GM21786 (cell line): Measurements from ENCODE around the gene POLQ.
"Not testable (repeated sequence)": the region's sequence is repeated elsewhere in the genome, so short reads cannot be mapped to it uniquely, and the experiment has no call there.

Experiments used
- ATAC-seq: cut with Tn5 transposase; IDR thresholded peaks from one replicate; pipeline ENCODE4 v1.9.1; 2021; ENCODE audit not compliant: unreplicated experiment

POLQ gene

GRCh38 chr3:121545574-121546455 is at the start of gene POLQ:
Gene POLQ (minus strand): TSS chr3:121545988. CDS start chr3:121545877, 111 bp downstream.
- peak; percentile 77 for ATAC-seq

DNA sequence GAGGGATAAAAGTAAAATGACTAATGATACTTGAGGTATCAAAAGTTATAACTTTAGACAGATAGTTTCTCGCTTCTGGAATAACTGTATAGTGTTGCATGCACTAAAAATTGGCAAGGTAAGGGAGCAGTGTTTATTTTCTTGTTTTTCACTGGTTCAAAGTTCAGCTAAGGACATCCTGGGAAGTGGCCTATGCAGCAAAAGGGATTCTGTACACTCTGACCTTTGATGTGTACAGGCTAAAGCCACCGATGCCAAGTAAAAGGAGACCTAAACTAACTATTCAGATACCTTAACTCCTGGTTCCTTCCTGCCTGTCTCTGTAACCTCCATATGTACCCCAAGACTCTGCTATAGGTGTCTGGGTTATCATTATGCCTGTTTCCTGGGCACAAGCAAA is 49.1 kb upstream of the POLQ start:
- no peak for ATAC-seq

DNA sequence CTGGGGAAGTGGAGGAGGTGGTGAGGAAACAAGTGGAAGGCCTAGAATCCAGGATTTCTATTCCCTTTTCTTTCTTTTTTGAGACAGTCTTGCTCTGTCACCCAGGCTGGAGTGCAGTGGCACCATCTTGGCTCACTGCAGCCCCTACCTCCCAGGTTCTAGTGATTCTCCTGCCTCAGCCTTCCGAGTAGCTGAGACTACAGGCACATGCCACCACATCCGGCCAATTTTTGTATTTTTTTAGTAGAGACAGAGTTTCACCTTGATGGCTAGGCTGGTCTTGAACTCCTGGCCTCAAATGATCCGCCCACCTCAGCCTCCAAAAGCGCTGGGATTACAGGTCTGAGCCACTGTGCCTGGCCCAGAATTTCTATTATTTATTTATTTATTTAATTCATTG is 48.0 kb upstream of the POLQ start:
- ATAC-seq = not testable (repeated sequence)

GRCh38 chr3:121592856-121593702 is 47.3 kb upstream of the POLQ start, which contains the start of gene FBXO40:
Gene FBXO40 (plus strand): TSS chr3:121593379. CDS start chr3:121620576, 27,197 bp downstream.
- ATAC-seq = no peak

DNA sequence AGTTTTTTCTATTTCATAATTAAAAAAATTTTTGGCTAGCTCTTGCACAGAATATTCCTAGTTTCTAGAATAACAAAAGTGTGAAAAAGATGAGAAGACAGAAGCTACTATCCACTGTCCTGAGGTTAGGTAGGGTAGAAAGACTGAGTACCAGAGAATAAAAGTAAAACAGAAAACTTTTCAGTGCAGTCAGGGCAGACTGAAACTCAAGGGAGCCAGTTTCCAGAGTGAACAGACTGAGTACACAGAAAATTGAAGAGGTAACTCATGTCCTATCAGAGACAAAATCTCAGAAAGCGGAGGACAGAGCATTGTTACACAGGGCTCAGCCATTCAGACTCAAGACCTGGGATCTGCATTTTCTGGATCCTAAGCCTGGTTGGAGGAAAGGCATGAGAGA is 38.6 kb upstream of the POLQ start:
- ATAC-seq = no peak

GRCh38 chr3:121581691-121582090 is 35.9 kb upstream of the POLQ start:
- ATAC-seq = no peak

DNA sequence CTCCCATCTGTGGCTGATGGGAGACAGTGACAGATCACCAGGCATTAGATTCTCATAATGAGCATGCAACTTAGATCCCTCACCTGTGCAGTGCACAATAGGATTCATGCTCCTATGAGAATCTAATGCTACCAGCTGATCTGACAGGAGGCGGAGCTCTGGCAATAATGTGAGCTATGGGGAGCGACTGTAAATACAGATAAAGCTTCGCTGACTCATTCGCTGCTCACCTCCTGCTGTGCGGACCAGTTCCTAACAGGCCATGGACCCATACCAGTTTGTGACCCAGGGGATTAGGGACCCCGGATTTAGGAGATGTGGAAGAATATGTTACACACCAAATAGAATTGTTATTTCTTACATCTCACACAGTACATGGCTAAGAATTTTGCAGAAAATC is 28.7 kb upstream of the POLQ start:
- ATAC-seq = no peak

GRCh38 chr3:121567649-121568048 is 21.9 kb upstream of the POLQ start, which contains the start of gene ARGFX:
Gene ARGFX (plus strand): TSS chr3:121567949. CDS start chr3:121570714, 2,765 bp downstream.
- no peak for ATAC-seq

GRCh38 chr3:121566773-121567172 is 21.0 kb upstream of the POLQ start:
- no peak for ATAC-seq

DNA sequence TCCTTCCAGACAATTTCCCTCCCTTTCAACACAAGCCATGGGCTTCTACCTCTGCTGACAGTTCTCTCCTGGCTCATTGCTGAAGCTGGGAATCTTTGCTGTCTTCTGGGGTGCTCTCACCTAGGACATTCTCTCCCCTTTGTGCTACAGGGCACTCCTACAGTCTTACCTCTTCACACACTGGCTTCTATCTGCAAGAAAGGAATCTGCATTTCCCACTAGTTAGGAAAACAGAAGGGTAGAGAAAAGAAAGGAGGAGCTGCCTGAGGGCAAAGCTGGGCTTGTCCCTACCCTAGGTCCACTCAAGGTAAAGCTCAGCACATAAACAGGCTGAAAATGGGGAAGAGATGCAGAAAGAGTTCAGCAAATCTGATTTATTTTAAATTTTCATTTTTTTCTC is 16.4 kb upstream of the POLQ start:
- no peak for ATAC-seq

GRCh38 chr3:121557426-121557934 is 11.7 kb upstream of the POLQ start:
- no peak for ATAC-seq

- ATAC-seq = no peak
These were observed 7.0 kb upstream of the POLQ start for GRCh38 chr3:121552797-121553196.

GRCh38 chr3:121552379-121552778 is 6.6 kb upstream of the POLQ start:
- ATAC-seq = no peak

GRCh38 chr3:121545049-121545573 is 677 bp downstream of the POLQ start:
- ATAC-seq = no peak

GRCh38 chr3:121542924-121543323 is 2.9 kb downstream of the POLQ start:
- no peak for ATAC-seq

DNA sequence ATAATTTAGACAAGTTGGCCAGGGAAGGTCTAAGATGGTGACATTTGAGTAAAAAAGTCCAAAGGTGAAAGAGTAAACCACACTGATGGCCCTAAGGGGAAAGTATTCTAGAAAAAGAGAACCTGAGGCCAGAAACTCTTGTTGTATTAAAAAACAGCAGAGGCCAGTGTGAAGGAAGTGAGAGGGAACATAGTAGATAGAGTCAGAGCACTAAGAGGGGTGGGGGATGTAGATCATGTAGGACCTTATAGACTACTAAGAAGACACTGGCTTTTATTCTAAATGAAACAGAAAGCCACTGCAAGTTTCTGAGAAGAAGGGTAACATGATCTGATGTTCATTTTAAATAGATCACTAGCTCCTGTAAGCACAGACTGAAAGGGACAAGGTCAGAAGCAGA is 14.5 kb downstream of the POLQ start:
- no peak for ATAC-seq

- no peak for ATAC-seq
These were observed 16.5 kb downstream of the POLQ start for GRCh38 chr3:121529308-121529707.

DNA sequence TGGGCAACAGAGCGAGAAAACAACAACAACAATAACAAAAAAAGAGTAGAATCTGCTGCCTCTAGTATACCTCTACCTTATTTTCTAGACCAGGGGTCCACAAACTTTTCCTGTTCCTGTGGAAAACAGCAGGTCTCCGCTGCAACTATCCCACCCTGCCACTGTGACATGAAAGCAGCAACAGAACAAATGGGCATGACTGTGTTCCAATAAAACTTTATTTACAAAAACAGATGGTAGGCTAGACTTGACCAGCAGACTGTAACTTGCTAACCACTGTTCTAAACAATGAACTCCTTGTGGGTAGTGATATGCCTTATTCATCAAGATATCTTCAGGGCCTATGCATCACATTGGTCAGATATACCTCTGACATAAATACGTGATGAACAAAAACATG is 25.3 kb downstream of the POLQ start:
- no peak for ATAC-seq

- ATAC-seq = no peak
These were observed 27.7 kb downstream of the POLQ start for GRCh38 chr3:121517953-121518655.

DNA sequence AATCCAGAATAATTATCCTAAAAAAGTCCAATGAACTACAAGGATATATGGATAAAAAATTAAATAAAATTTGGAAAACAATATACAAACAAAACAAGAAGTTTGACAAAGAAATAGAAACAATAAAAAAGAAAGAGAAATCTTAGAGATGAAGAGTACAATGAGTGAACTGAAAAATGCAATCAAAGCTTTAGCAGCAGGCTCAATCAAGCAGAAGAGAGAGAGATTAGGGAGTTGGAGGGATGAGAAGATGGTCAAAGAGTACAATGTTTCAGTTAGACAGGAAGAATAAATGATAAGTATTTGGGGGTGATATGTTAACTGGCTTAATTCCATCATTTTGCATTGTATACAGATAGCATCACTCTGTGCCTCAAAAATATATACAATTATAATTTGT is 29.9 kb downstream of the POLQ start:
- ATAC-seq = no peak

- ATAC-seq = no peak
These were observed 30.5 kb downstream of the POLQ start for GRCh38 chr3:121515313-121515712.
